CD4-positive, alpha-beta T cell treated with Interleukin-15 for 4 hours (primary cell): Measurements from ENCODE around the gene MAP3K7.

Experiments
- DNase-seq: peaks from one replicate; pipeline ENCODE4 v3.0.0-alpha.2; 2020; ENCODE audit warnings: low spot score

The MAP3K7 gene

DNA sequence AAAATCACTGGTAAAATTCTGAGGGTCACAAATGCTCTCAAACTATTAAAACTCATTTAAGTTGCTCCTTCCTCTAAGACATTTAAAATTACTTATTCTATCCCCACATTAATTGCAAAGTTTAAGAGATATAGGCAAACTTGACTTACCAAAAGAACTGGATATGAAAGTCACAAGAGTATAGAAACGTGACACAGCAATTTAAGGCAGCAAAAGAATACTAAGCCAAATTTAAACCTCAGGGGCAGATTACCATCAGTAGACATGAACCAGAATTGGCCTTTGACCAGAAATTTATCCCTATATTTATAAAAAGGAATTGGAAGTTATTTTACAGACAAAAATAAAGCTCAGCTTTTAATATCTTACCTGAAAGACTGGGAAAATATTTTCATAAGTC lies 56.0 kb downstream of the MAP3K7 start:
- DNase-seq: no peak

DNA sequence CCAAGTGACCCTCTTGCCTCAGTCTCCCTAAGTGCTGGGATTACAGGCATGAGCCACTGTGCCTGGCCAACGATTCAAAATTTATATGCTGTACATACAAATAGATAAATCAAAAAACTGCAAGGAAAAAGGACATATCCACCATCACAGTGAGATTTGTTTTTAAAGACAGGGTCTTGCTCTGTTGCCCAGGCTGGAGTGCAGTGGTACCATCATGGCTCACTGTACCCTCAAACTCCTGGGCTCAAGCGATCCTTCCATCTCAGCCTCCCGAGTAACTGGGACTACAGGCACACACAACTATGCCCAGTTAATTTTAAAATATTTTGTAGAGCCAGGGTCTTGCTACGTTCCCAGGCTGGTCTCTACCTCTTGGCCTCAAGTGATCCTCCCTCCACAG lies 61.5 kb downstream of the MAP3K7 start:
- DNase-seq: no peak

DNA sequence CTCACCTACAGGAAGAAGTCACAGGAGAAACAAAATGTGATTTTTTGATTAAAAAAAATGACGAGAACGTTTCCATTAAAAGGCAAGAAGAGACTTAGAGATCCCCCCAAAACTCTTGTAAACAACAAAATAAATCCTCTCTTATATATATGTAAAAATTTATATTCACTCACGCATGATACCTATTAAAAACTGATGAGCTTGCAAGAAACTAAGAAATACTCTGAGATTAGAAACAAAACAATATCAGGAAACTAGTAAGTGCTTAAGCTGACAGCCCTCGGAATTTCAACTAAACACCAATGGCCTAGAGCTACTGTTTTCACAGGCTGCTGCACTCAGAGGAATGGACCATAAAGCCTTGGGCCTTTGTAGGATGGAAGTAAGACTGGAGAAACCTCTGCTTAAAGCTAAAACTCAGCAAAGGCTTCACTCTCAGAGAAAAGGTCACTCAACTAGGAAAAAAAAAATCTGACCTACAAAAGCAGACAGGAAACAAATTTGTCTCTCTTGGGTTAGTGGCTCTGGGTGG lies 63.0 kb downstream of the MAP3K7 start:
- no peak for DNase-seq

DNA sequence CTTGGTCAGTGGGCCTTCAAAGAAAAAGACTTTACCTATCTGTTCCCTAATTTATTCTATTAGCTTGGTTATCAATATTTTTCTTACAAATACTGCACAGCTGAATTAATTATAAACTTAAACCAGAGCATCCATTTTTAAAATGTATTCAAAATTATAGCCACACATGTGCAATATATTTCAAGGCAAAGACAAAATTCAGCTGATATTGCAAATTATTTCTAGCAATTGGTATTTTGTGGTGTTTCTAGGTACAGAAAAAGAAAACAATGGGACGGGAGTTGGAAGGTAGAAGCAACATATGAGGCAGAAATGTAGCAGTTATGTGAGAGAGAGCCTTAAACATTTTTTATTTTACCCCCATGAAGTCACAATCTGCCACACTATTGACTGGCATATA lies 64.9 kb downstream of the MAP3K7 start:
- DNase-seq: no peak

DNA sequence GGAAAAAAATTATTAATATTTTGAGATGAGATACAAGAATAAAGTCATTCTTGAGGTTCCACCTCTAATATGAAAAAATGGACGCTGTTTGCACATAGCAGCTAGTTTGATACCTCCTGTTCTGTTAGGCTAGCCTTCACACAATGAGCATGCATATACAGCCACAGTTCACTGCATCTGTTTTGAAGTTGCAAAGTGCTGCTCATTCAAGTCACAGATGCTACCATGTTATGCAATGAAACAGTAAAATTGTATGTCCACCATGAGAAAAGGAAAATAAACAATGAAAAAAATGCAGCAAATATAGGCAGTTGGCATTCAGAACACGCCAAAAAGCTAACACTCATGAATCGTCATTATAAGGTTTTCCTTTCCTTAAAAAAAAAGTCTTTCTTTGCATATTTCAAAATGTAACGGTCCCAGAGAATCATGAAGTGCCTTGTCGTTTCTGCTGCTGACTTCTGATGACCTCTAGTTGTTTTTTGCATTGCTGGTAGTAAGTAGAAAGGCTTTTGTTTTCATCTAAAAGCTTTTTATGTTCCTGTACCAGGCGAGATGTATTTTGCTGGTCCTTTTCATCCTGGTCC lies 70.7 kb downstream of the MAP3K7 start:
- no peak for DNase-seq

DNA sequence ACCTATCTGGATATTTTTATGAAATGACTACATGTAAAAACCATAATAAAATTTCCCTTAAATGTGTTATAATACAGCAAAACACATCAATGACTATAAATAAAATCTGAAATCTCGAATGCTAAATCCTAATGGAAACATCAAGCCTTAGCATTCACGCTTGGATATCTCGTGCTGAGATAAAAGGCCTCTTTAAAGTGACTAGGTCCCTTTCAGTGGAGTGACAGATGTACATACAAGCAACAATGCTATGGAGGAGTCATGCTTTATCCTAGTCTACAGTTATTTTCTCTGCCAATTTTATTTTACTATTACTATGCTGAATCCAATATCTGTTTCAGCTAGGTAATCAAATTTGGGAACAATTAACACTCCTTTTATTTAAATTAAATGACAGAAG lies 72.4 kb downstream of the MAP3K7 start:
- DNase-seq: no peak

DNA sequence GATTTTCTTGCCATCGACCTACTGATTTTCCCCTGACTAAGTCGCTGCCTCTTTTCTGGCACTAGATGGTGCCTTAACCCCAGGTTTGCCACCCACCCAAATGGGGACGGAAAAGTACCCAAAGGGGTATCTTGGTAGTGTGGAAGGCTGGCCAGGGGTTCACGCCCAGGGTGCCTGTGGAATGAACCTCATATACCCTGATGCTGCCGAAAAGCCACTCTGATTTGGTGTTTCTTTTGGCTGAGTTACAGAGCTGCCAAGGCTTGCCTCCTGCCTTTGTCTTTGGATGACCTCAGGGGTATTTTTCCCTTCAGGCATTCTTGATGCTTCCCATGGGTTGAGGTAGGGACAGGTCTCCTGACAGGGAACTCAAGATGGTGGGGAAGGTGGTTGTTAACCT lies 78.1 kb downstream of the MAP3K7 start:
- no peak for DNase-seq

DNA sequence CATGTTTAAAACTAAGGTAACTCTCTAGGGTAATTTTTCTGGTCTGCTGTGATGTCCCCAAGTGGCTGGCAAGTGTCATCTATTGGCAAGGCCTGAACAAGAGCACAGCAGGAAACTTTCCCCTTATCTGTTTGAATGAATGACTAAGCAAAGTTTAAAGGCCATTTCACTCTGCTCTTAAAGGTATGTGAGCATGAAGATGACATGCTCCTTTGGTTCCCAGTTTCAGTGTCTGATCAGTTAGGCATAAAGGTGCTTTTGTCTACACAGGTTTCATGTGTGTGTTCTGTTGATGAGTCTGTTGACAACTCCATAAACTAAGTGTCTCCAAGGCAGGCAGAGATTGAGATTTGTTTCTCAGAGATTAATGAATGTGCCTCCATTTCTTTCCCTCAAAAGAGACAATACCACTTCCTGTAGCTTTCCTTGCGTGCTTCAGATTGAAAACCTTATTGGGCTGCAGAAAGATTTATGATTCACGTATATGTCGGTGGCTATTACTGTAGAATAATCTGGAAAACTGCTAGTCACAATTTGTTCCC lies 83.9 kb downstream of the MAP3K7 start:
- no peak for DNase-seq

DNA sequence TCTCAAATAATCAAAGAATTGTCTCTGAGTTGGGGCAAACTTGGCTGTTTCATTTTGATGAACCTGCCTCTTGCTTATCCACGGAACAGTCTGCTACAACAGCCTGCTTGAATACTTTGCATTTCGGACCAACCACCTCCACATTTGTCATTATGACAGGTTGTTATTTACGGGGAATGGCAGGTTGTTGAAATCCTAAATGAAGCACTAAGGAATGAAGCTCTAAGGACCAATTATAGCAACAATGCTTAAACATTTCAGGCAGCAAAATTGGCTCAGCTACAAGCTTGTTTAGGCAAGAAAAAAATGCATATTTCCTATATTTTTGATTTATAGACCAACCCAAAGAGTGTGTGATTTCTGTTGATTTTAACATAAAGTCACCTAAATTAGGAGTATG lies 84.5 kb downstream of the MAP3K7 start:
- no peak for DNase-seq

DNA sequence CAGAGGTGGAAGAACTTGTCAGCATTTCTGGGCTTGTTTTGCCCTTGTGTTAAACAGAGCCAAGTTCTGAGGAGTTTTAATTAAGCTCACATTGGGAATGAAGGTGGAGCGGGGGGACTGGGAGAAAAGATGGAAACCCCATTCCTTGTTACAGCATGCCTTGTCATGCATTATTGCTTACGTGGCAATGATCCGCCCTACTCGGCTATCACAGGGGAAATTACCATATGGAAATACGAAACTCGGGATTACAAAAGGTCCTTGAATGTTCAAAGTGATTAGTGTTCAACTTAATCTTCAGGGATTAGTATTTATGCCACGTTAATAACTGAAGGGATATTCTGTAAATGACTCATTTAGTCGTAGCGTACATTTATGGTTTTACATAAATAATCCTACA lies 86.4 kb downstream of the MAP3K7 start:
- no peak for DNase-seq

DNA sequence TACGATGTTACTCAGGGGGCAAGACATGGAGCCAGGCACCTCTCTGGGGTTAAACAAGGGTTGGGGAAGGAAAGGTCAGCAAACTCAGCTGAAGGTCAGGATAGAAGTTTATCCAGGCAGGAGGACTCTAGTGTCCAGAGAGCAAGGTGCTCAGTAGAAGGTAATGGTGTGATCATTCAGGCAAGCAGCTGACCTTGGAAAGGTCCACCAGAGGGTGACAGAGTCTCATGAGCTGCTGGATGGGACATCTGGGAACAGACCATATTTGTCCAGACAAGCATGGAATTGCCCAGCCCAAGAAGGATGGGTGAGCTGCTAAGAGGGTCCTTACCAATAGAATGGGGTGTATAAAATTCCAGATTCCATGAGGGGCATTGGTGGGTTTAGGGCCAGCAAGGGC lies 89.5 kb downstream of the MAP3K7 start:
- DNase-seq: no peak

DNA sequence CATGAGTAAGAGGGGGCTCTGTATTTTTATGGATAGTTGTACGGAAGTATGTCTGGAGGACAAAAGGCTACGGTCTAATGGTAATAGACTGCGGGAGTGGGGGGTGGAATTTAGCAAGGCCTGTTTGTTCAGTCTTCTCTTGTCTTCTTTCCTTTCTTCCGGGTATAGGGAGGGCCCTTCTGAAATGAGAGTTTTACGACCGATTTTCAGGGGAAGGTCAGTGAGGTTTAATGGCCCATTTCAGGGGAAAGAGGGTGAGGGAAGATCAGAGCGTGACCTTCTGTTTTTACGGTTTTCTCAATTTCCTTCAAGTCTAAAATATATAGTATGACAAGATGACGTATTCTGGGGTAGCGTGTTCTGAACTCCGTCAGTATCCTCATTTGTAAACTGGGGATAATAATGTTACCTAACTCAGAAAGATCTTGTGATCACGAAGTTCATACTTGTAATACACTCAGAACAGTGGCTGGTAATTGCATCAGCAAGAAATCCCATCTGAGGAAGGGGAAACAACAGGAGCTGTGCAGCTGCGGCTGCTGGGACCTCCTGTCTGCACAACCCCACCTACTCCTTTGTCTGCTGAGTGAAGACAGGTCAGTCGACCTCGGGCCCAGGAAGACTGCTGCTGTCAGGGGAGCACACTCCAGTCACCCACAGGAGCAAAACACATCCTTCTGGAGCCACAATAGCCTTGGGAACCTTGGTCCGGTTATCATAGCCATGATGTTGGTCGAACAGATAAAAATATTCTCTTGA lies 90.4 kb downstream of the MAP3K7 start:
- no peak for DNase-seq

DNA sequence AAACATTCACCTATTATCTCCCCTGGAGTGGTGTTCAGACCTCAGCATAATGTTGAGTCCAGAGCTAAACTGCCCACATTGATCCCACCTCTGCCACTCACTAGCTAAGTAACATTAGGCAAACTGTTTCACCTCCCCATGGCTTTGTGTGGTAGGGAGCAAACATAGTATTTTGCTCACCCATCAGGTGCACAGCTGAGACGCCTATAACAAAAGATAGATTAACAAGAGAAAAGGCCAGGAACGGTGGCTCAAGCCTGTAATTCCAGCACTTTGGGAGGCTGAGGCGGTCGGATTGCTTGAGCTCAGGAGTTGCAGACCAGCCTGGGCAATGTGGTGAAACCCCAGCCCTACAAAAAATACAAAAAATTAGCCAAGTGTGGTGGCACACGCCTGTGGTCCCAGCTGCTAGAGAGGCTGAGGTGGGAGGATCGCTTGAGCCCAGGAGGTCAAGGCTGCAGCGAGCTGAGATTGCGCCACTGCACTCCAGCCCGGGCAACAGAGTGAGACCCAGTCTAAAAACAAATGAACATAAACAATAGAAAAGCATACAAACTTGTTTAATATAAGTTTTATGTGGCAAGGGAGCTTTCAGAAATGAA lies 91.6 kb downstream of the MAP3K7 start:
- no peak for DNase-seq

DNA sequence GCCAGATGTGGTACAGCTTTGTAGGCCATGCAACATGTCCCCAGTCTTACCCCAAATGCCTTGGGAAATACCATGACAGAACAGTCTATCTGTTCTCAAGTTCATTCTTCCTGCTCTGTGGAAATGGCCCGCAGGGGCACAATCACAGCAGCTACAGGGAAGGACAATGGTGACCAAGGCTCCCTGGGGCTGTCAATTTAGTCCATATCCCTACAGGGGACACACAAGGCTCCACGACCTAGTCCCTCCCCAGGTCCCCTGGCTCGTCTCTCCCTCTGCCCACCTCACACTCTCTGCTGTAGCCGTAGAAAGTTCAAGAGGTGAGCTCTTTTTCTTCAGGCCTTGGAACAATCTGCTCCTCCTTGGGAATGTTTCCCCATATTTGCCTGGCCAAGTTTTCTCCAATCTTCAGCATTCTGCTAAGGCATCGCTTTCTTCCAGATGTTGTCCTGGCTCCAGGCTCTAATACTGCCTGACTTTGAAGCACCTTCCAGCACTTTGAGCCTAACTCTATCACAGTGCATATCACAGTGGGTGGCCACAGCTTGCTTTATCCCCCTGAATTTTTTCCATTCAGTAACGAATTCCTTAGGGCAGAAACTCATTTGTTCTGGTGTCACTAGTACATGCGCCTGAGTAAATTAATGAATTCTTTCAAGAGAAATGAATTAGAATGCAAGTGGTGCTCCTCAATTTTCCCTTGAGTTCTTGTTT lies 92.6 kb downstream of the MAP3K7 start:
- DNase-seq: no peak

DNA sequence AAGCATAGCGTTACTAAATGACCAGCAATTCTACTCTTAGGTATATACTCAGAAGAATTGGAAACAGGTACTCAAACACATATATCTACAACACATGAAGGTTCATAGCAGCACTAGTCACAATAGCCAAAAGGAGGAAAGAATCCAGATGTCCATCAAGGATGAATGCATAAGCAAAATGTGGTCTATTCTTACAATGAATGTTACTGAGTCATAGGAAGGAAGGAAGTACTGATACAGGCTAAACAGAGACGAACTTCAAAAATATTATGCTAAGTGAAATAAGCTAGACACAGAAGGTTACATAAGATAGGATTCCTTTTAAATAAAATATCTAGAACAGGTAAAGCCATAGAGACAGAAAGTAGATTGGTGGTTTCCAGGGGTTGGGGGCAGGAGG lies 93.5 kb downstream of the MAP3K7 start:
- DNase-seq: no peak

DNA sequence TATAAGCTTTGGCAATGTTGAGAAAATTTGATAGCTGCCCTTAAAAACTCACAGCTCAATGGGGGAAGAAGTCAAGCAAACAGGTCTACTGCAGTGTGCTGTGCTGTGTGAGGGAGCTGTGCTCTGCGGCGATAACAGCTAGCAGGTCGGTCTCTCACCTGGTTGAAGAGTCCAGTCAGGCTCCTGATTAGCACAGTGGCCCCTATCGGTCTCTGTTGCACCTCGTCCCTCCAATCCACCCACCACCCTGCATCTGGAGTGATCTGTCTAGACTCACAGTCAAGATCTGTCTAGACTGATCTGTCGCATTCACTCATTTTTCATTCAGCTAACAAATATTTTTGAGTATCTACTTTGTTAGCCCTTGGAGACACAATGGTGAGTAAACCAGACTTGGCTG lies 94.1 kb downstream of the MAP3K7 start:
- DNase-seq: no peak

DNA sequence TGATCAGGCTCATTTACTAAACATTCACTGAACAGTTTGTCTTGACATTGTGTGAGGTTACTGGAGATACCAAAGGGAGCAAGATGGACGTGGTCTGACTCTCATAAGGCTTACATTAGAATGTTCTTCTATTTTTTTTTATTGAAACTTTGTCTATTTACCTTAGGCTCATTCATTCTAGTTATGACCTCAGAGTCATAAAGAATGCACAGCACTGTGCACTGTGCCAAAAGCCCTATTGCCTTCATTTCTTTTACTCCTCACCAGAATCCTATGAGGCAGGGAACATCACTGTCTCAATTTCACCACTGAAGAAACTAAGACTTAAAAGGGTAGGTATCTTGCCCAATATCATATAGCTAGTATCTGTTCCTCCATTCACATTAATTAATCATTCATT lies 94.5 kb downstream of the MAP3K7 start:
- no peak for DNase-seq

DNA sequence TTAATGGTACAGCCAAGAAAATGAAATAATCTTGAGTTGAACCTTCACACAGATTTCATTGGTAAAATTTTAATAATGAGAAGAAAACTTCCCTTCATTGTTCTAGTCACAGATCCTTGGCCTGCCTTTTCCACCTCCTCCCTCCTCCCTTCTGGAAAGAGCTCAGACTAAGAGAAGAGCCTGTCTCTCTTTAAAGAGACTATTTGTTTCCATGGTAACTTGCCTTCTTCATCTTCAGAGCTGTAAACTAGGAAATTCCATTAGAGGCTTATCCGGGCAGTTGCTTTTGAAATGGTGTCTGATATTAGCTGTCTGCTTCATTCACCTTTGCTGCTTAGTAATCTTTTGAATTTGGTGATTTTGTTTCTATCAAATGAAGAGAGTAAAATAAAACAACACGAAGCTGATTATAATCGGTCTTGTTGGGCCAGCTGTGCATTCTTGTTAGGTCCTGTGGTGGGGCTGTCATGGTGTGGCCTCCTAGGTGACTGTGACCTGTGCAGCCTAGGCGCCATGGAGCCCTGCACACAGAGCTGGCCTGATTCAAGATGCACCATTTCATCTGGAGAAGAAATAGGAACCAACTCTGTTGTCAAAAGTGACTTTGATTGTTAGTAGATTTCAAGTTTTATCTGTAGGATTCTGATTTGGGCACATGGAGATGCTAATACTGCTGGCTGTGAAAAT lies 96.7 kb downstream of the MAP3K7 start:
- DNase-seq: no peak

DNA sequence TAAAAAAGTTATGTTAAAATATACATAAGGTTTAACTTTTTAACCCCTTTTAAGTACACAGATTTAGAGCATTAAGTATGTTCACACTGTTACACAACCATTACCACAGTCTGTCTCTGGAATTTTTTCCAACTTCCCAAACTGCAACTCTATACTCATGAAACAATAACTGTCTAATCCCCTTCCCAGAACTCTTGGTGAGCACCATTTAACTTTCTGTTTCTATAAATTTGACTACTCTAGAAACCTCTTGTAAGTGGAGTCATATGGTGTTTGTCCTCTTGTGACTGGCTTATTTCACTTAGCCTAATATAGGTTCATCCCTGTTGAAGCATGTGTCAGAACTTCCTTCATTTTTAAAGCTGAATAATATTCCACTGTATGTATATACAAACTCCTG lies 98.1 kb downstream of the MAP3K7 start:
- DNase-seq: no peak

DNA sequence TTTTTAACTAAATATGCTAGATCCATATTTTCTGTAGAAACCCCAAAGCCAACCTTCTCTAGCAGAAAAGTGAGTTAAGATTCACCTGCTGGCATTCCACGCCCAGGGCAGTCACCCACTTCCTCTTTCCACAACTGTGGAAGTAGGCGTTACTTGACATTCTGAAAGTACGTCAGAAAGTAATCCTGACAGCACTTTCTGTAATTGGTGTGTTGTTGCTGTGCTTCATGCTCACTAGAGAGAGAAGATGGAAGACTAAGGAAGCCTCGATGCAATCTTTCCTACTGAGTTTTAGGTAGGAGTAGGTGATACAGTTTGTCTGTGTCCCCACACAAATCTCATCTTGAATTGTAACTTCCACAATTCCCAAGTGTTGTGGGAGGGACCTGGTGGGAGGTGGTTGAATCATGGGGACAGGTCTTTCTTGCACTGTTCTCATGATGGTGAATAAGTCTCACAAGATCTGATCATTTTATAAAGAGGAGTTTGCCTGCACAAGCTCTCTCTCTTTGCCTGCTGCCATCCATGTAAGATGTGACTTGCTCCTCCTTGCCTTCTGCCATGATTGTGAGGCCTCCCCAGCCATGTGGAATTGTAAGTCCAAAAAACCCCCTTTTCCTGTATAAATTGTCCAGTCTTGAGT lies 101.1 kb downstream of the MAP3K7 start:
- no peak for DNase-seq

DNA sequence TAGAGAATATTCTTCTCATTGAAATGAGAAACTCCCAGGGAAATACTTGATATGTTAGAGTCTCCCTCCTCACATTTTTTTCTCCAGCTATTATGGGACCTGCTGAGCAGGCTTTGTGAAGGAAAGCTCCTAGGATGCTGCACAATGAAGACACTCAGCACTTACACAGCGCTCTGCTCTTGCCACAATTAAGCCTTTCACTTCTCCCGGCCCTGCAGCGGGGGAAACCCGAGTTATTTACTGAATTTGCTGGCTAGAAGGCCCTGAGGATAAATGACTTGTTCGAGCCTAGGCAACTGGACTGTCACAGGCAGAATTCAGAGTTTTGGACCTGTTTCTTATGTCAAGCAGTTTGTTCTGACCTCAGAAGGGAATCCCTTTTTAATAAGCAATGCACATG lies 102.0 kb downstream of the MAP3K7 start:
- DNase-seq: no peak
